KMS-11 (cell line): ENCODE results near the gene CAMK1.

Source experiments
- H2AFZ ChIP-seq: fragments of 200-600 bp; sonication (generic); 2 replicates; pipeline ENCODE4 v1.6.1; 2016; ENCODE audit warnings: antibody characterized with exemption, mixed run types, low read depth
- H3K27ac ChIP-seq: fragments of 200-600 bp; sonication (generic); 2 replicates; pipeline ENCODE4 v1.6.1; 2016; ENCODE audit warnings: mild to moderate bottlenecking, mixed run types
- H3K27me3 ChIP-seq: fragments of 200-600 bp; sonication (generic); 2 replicates; pipeline ENCODE4 v1.6.1; 2017; ENCODE audit warnings: mild to moderate bottlenecking, low read depth, mixed run types, moderate library complexity; ENCODE audit not compliant: insufficient read depth
- H3K36me3 ChIP-seq: fragments of 200-600 bp; sonication (generic); 2 replicates; pipeline ENCODE4 v1.6.1; 2017; ENCODE audit warnings: mild to moderate bottlenecking, mixed run types; ENCODE audit not compliant: insufficient read depth
- H3K4me1 ChIP-seq: fragments of 200-600 bp; sonication (generic); 2 replicates; pipeline ENCODE4 v1.6.1; 2016; ENCODE audit warnings: mild to moderate bottlenecking, low read depth, mixed run types; ENCODE audit not compliant: poor library complexity, severe bottlenecking
- H3K4me2 ChIP-seq: fragments of 200-600 bp; sonication (generic); 2 replicates; pipeline ENCODE4 v1.7.0; 2016; ENCODE audit warnings: mild to moderate bottlenecking, mixed run types
- H3K4me3 ChIP-seq: fragments of 200-600 bp; sonication (generic); IDR thresholded peaks from 2 replicates; pipeline ENCODE4 v1.6.1; 2017; ENCODE audit warnings: low read depth, low read length, mixed read lengths; ENCODE audit not compliant: insufficient read depth
- H3K79me2 ChIP-seq: fragments of 200-600 bp; sonication (generic); 2 replicates; pipeline ENCODE4 v1.6.1; 2016; ENCODE audit warnings: low read depth, mixed run types; ENCODE audit not compliant: insufficient read depth
- H3K9ac ChIP-seq: fragments of 200-600 bp; sonication (generic); 2 replicates; pipeline ENCODE4 v1.6.1; 2016; ENCODE audit warnings: mild to moderate bottlenecking, mixed run types
- H4K20me1 ChIP-seq: fragments of 200-600 bp; sonication (generic); 2 replicates; pipeline ENCODE4 v1.6.1; 2016; ENCODE audit warnings: mild to moderate bottlenecking, mixed run types; ENCODE audit not compliant: insufficient read depth
- TF ChIP-seq, protein P1 (sequence below): fragments of 200-600 bp; sonication (generic); conservative IDR thresholded peaks from 2 replicates; pipeline ENCODE4 v1.6.1; 2017; ENCODE audit warnings: low read depth, mild to moderate bottlenecking, antibody characterized with exemption, low read length, moderate library complexity, mixed read lengths

CAMK1 gene

DNA sequence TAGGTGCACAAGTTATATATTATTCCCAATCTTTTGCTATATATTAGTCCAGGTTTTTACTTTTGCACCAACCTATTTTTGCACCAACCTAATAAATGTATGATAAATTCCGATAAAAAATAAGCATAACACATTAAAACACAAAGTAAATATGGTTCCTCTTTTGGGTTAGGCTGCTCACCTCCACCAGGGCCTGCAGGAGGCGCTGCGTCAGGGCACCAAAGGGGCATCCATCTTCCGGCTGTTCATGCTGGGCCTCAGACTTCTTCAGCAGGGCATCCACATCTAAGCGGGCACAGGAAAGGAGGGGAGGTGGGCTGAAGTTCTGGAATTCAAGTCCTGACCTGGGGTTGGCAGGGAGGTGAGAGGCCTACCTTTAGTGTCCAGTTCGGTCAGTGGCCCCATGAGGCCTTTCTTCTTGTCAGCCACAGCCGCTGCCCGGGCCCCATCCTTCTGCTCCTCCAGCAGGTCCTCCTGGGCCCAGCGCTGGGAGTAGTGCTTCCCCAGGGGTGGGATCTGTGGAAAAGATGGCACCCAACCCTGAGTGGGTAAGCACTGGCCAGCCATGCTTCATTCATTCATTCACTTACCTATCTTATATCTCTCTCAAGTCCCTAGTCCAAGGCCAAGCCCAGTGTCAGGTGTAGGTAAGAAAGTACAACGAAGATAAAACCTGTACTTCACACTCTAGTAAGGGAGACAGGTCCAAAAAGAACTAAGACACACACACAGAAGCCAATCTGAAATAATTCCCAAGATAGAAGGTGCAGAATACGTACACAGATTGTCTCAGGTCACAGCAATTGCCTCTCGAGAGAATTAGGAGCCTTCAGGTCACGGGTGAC is 17.3 kb upstream of the CAMK1 start:
- Histone ChIP-seq H3K4me3 (no peak overlapping the region), H3K36me3 (no peaks in the 10 kb centered on the region), H3K27me3 (no peaks in the 10 kb centered on the region), H3K4me2 (no peak overlapping the region), H3K4me1 (peaks cover 4% of the 10 kb centered on the region), H3K9ac (no peak overlapping the region), H2AFZ (no peak overlapping the region), H4K20me1 (no peaks in the 10 kb centered on the region), H3K27ac (no peak overlapping the region), H3K79me2 (no peaks in the 10 kb centered on the region)
- TF ChIP-seq, protein P1, sequence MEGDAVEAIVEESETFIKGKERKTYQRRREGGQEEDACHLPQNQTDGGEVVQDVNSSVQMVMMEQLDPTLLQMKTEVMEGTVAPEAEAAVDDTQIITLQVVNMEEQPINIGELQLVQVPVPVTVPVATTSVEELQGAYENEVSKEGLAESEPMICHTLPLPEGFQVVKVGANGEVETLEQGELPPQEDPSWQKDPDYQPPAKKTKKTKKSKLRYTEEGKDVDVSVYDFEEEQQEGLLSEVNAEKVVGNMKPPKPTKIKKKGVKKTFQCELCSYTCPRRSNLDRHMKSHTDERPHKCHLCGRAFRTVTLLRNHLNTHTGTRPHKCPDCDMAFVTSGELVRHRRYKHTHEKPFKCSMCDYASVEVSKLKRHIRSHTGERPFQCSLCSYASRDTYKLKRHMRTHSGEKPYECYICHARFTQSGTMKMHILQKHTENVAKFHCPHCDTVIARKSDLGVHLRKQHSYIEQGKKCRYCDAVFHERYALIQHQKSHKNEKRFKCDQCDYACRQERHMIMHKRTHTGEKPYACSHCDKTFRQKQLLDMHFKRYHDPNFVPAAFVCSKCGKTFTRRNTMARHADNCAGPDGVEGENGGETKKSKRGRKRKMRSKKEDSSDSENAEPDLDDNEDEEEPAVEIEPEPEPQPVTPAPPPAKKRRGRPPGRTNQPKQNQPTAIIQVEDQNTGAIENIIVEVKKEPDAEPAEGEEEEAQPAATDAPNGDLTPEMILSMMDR = peak; percentile 53

DNA sequence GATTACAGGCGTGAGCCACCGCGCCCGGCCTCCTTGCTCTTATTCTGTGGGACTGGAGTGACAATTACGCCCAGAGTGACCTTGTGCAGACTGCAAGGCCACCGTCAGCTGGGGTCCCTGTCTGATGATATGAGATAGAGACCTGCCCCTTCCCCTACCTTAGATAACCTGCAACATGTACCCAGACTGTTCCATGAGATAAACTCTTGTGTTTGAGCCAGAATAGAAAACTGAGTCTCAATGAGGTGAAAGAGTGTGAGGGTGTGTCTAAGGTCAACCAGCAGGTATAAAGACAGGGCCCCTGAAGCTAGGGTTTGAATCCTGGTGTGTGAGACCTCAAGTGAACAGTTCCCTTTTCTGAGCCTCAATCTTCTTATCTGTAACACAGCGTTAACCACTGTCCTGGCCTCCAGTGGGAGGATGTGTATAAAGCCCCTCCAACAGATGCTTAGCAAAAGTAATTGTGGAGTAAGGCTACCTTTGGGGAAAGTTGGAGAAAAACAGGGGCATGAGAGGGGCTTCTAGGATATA is 16.5 kb upstream of the CAMK1 start:
- H3K27me3 ChIP-seq = no peaks in the 10 kb centered on the region
- H4K20me1 ChIP-seq = no peaks in the 10 kb centered on the region
- no peak overlapping the region for H3K9ac ChIP-seq
- H3K79me2 ChIP-seq = no peaks in the 10 kb centered on the region
- H3K36me3 ChIP-seq = no peaks in the 10 kb centered on the region
- no peak overlapping the region for H3K4me2 ChIP-seq
- no peaks in the 10 kb centered on the region for H3K4me1 ChIP-seq
- no peak overlapping the region for H3K4me3 ChIP-seq
- no peak overlapping the region for H3K27ac ChIP-seq
- no peak overlapping the region for H2AFZ ChIP-seq
- TF ChIP-seq, protein P1 = no peak

DNA sequence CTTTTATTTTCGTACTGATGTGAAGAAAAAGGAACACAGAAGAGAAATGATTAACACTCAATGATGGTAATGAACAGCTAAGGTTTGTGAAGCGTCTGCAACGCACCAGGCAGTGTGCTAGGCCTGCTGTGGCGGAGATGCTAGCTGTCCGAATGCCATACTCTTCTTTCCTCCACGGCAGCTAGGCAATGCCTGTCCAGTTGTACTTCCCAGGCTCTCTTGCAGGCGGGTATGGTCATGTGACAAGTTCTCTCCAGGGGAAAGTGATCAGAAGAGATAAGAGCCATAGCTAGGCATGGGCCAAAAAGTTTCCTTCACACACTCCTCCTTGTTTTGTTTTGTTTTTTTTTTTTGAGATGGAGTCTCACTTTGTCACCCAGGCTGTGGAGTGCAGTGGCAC is 15.9 kb upstream of the CAMK1 start:
- Histone ChIP-seq H3K36me3 (no peaks in the 10 kb centered on the region), H3K4me2 (no peak overlapping the region), H3K27ac (no peak overlapping the region)

DNA sequence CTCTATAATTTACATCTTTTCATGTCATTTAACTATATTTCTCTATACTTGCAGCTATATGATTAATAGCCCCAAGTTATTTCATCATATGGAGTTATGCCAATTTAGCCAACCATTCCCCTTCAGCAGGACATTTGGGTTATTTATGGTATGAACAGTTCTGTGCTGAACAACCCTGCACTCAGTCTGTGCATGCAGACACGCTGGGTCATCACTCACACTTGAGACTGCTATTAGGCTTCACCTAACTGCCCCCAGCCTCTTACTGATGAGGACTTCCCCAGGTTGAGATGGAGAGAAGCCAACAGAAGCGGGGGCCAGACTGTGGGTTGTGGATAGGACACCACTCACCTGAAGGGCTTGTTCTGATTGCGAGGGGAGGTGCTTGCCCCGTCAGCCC is 15.2 kb upstream of the CAMK1 start:
- Histone ChIP-seq H3K27me3 (no peaks in the 10 kb centered on the region), H3K36me3 (no peaks in the 10 kb centered on the region), H3K9ac (no peak overlapping the region), H3K79me2 (no peaks in the 10 kb centered on the region), H3K4me2 (no peak overlapping the region), H3K27ac (no peak overlapping the region), H4K20me1 (no peaks in the 10 kb centered on the region), H3K4me3 (no peak overlapping the region), H3K4me1 (peaks cover 10% of the 10 kb centered on the region), H2AFZ (no peak overlapping the region)
- TF ChIP-seq, protein P1 = no peak

More for the DNA sequence above, 15.9 kb upstream of the CAMK1 start:
- TF ChIP-seq, protein P1 = no peak
- Histone ChIP-seq H2AFZ (no peak overlapping the region), H3K4me1 (peaks cover 3% of the 10 kb centered on the region), H3K79me2 (no peaks in the 10 kb centered on the region), H3K27me3 (no peaks in the 10 kb centered on the region), H3K4me3 (no peak overlapping the region), H4K20me1 (no peaks in the 10 kb centered on the region), H3K9ac (no peak overlapping the region)
